Measurements from ENCODE around the gene LYPD6B.

The LYPD6B gene

DNA sequence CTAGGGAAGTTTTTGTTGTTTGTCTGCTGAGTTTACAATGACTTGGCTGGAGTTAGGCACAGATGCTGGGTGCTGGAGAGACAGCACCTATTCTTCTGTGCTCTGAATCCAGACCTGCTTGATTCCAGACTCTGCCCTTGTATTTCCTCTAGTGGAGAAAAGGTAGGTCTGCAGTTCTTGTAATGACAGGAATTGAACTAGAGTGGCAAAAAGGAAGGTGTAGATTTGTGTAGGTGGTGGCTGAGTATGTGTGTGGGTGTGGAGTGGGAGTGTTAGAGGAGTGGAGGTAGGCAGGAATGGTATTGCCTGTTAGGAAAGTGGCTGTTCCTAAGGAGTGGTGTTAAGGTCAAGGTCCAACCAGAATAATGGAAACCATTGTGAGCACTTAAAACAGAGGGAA, 220.0 kb downstream of the LYPD6B start:
- no peak overlapping the region for H2AFZ ChIP-seq
- H3K4me2 ChIP-seq (ENCODE audit: low read length) = no peak overlapping the region
- no peak overlapping the region for H3K27ac ChIP-seq
- H3K79me2 ChIP-seq = no peaks in the 10 kb centered on the region
- no peak overlapping the region for H3K4me3 ChIP-seq (ENCODE audit: low read depth, low read length)
- TF ChIP-seq, protein P1, sequence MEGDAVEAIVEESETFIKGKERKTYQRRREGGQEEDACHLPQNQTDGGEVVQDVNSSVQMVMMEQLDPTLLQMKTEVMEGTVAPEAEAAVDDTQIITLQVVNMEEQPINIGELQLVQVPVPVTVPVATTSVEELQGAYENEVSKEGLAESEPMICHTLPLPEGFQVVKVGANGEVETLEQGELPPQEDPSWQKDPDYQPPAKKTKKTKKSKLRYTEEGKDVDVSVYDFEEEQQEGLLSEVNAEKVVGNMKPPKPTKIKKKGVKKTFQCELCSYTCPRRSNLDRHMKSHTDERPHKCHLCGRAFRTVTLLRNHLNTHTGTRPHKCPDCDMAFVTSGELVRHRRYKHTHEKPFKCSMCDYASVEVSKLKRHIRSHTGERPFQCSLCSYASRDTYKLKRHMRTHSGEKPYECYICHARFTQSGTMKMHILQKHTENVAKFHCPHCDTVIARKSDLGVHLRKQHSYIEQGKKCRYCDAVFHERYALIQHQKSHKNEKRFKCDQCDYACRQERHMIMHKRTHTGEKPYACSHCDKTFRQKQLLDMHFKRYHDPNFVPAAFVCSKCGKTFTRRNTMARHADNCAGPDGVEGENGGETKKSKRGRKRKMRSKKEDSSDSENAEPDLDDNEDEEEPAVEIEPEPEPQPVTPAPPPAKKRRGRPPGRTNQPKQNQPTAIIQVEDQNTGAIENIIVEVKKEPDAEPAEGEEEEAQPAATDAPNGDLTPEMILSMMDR (IDR thresholded peaks at IDR 0.05) = no peak
- no peaks in the 10 kb centered on the region for H3K9me3 ChIP-seq (ENCODE audit: control insufficient read depth, low read length)
- no peaks in the 10 kb centered on the region for H3K4me1 ChIP-seq
- no peaks in the 10 kb centered on the region for H3K27me3 ChIP-seq (ENCODE audit: control insufficient read depth, insufficient read depth, low read length)
- H3K9ac ChIP-seq = no peak overlapping the region
- H3K36me3 ChIP-seq (ENCODE audit: control insufficient read depth, insufficient read depth, low read length) = no peaks in the 10 kb centered on the region

DNA sequence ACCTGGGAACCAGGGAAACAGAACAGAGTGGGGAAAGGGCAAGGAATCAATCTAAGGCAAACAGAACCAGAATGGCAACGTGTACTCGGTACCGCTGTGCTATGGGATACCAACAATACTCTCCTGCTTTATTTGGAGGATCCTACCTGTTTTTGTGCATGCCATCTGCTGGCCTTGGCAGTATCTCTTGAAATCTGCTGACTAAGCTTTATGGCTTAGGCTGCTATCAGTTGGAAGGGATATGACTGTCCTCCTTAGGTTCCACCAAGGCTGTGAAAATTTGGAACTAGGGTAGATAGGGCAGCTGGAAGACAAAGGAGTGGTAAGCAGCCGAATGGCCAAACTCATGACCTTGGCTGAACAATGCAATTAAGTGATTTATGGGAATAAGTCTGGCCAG, 220.6 kb downstream of the LYPD6B start:
- Histone ChIP-seq H3K27ac (no peak overlapping the region), H3K4me2 (ENCODE audit: low read length) (no peak overlapping the region), H3K9ac (no peak overlapping the region), H3K4me1 (no peaks in the 10 kb centered on the region), H3K27me3 (ENCODE audit: control insufficient read depth, insufficient read depth, low read length) (no peaks in the 10 kb centered on the region), H3K4me3 (ENCODE audit: low read depth, low read length) (no peak overlapping the region), H3K9me3 (ENCODE audit: control insufficient read depth, low read length) (no peaks in the 10 kb centered on the region), H3K36me3 (ENCODE audit: control insufficient read depth, insufficient read depth, low read length) (no peaks in the 10 kb centered on the region), H2AFZ (no peak overlapping the region), H3K79me2 (no peaks in the 10 kb centered on the region)
- TF ChIP-seq, protein P1 (IDR thresholded peaks at IDR 0.05) = no peak

DNA sequence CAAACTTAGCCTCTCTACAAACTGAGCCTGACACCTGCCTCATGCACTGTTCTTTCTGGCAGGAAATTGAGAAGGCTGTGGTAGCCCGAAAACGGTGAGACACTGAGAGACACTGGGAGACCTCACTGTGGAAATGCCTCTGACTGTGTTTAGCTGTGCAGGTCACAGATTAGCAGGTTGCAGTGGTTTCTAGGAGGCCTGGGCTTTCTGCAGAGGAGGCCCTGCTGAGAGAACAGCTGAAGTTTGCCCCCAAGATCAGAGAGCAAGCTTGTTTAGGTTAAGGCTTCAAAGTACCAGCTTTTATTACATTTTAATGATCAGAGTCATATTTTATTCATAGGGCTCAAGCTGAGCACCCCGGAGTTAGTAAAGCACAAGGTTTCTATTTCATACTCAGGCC, 223.2 kb downstream of the LYPD6B start:
- TF ChIP-seq, protein P1 (IDR thresholded peaks at IDR 0.05) = no peak
- H3K9me3 ChIP-seq (ENCODE audit: control insufficient read depth, low read length) = no peaks in the 10 kb centered on the region
- no peak overlapping the region for H3K4me3 ChIP-seq (ENCODE audit: low read depth, low read length)
- H2AFZ ChIP-seq = no peak overlapping the region
- no peak overlapping the region for H3K4me2 ChIP-seq (ENCODE audit: low read length)
- H3K36me3 ChIP-seq (ENCODE audit: control insufficient read depth, insufficient read depth, low read length) = no peaks in the 10 kb centered on the region
- H3K27me3 ChIP-seq (ENCODE audit: control insufficient read depth, insufficient read depth, low read length) = no peaks in the 10 kb centered on the region
- no peak overlapping the region for H3K27ac ChIP-seq
- H3K4me1 ChIP-seq = no peaks in the 10 kb centered on the region
- H3K79me2 ChIP-seq = no peaks in the 10 kb centered on the region
- no peak overlapping the region for H3K9ac ChIP-seq
